Limb (tissue), 2 donors: ENCODE results near the gene AGTRAP.

Experiments
- DNase-seq, 2 donors: peaks; one replicate each; pipeline ENCODE4 v3.0.0-alpha.2; 2016; ENCODE audit errors: extremely low spot score in 2 of 2

The AGTRAP gene, protein sequence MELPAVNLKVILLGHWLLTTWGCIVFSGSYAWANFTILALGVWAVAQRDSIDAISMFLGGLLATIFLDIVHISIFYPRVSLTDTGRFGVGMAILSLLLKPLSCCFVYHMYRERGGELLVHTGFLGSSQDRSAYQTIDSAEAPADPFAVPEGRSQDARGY

DNA sequence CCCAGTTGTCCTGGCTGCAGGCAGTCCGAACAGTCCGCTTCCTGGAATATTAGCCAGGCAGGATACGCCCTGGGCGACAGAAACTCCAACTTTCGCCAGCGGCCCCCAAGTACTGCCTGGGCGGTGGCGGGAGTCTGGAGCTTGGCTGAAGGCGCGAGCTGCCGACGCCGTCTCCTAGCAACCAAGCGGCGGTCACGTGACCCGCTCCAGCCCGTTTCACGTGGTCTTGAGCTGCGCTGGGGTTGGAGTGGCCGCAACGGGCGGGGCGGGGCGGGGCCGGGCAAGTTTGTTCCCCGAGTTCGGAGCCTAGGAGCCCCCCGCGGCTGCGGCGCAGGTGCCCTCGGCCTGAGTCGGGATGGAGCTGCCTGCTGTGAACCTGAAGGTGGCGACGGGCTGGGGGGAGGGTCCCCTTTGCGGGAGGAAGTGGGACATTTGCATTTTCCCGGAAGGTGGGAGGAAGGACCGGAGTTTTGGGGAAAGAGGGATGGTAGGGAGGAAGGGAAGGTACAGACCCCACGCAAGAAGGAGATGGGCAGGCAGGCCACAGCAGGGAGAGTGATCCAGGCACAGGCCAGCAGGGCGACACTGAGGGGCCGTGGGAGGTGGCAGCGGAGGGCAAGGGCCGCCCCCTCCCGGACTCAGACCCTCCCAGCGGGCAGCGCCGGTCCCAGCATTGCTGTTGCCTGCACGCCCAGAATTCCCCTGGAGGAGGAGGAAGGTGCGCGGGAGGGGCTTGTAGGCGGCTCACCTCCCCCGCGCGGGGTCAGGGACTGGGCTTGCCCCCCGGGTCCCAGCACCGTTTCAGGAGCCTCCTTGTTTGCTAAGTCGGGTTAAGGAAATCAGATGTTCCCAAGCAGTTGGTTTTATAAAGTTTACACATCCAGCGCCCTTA lies at the start of gene AGTRAP:
TSS of gene AGTRAP (plus strand) at position 283 of the 892 bp plus-strand sequence. CDS start at position 356, 73 bp downstream.
- DNase-seq, result peak; percentile 94

DNA sequence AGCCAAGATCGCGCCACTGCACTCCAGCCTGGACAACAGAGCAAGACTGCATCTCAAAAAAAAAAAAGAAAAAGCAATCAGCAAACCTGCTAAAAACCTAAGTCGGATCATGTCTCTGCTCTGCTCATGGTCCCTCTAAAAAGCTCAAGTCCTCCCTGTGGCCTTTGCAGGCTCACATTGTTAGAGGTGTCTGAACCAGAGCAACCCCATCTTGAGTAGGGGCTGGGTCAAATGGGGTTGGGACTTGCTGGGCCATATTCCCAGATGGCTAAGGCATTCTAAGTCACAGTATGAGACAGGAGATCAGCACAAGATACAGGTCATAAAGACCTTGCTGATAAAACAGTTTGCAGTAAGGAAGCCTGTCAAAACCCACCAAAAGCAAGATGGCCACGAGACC lies 47.4 kb upstream of the AGTRAP start:
- DNase-seq, result no peak

DNA sequence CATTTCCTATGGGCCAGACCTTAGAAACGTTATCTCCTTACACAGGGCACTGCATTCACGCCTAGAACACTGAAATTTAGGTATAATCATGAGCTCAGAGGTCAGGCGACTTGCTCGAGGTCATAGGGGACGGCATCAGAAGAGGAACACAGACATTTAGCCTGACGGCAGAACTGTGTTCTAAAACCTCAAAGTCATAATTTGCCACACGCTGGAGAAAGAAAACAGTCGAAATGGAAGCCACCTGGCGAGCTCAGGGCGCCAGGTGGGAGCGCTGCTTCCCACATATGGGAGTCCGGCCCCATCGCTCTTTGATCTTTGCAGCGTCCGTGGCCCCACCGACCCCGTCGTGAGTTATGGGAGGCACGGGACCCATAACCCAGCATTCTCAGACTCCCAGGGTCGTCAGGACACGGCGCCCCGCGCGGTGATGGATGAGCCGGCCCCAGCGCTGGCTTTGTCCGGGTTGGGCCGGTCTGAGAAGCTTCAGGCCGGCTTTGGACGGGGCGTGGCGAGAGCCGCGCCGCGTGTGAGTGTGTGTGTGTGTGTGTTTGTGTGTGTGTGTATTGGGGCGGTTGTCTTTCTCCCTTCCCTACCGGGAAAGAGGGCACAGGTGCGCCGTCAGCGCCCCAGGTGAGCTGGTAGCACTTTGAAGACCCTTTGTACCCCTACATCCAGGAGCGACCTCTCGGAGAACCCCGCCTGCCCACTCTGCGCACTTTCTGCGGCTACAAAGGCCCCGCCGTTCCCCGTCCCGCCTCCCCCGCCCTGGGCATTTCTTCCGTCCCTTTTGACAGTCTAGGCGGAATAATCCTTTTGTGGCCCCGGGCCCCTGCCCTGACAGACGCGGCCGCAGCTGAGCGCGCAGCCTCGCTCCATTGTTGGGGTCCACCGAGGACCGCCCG lies 45.3 kb upstream of the AGTRAP start:
- peak in 1 of 2 donors; percentile 75 for DNase-seq

DNA sequence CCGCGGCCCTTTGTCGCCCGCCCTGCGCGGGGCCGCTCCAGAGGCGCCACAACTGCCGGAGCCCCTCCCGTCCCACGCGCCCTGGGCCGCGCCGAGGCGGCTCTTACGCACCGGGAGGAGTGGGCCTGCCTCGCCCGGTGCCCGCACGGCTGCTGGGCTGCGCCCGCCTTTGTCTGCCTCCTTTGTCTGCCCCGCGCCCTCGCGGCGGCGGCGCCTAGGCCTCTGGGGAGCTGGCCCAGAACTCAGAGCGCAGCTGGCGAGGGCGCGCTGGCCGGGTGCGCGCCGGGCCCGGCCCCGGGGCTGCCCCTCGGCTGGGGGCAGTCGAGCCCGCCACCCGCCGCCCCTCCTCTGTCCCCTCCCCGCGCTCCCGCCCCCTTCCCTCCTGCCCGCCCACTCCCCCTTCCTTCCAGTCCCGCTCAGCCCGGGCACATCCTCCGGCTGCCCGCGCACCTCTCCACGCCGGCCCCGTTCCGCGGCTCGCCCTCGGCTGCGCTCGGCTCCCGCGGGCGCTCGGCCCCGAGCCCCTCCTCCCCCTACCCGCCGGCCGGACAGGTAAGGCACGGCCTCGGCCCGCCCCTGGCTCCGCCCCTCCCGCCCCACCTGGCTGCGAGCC lies 44.5 kb upstream of the AGTRAP start, which contains the start of gene DRAXIN:
TSS of gene DRAXIN (plus strand) at position 409 of the 613 bp plus-strand sequence. CDS start 14,549 bp downstream, outside the sequence.
- DNase-seq, result peak in 1 of 2 donors; percentile 81

DNA sequence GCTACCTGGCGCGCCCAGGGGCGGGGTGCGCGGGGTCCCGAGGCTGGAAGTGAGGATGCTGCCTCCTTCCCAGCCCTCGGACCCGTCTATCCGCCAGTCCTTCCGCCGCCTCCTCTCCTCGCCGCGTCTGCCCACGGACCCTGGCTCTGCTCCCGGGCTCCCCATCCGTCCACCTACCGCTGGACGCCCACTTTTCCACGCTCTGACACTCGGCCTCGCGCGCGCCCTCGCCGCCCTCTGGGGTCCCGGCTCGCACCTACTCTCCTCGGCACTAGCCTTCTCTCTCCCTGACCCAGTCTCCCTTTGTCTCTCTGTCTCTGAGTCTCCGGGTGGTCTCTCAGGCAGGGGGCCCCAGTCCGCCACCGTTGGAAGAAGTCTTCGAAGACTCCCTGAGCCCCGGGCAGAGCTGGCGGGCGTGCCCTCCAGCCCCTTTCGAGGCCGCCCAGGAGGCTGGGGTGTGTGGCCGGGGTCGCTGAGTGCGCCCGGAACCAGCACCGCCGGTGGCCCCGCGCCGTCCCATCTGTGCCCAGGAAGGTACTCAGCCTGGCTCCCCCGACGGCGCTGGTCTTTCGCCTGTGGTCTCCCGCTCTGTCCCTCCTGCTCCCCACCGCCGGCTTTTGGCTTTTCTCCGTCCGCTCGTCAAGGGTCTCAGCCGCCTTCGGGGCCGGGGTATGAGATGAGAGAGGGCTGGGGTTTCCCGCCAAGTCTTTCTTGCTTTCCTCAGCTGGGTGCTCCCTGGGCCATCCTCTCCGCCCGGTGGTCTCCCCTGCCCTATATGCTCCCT lies 43.8 kb upstream of the AGTRAP start:
- DNase-seq, result no peak

DNA sequence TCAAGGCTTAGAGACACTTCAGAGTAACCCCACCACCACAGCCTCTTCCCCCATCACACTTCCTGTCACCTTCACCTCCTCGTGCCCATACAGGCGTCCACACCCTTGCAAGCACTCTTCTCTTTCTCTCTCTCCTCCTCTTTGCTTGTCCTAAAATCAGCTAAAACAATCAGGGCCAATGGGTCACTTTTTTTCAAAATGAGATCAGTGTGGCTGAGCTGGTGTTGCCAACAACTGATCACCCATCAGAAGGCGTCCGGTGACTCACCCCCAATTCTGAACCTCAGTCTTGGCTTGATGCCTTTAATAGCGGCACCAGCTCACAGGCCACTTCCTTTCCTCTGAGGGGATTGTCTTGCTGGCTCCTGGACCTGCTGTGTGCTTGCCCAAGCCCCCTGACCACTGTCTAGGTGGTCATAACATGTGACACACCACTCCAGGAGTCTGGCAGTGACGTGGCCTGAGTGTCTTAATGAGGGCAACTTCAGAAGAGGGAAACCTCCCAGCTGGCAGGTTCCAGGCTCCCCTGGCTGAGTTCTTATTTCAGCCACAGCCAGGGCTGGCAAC lies 42.8 kb upstream of the AGTRAP start:
- DNase-seq, result no peak

DNA sequence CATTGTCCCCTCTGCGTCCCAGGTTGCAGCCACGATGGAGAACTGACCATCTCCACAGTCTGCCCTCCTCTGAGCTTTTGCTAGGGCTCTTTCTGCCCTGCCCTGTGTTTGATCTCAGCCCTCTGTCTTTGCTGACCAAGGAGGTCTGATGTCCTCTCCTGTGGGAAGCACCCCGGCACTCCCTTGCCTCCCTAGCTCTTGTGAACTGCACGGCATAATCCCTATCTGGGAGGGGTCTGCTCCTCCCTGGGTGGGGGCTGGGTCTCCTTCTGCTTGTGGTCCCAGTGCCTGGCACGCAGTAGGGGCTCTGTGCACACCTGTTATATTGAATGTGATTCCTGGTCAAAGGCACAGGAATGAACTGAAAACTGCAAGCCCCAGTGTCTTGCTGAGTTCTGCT lies 42.0 kb upstream of the AGTRAP start:
- DNase-seq, result no peak

DNA sequence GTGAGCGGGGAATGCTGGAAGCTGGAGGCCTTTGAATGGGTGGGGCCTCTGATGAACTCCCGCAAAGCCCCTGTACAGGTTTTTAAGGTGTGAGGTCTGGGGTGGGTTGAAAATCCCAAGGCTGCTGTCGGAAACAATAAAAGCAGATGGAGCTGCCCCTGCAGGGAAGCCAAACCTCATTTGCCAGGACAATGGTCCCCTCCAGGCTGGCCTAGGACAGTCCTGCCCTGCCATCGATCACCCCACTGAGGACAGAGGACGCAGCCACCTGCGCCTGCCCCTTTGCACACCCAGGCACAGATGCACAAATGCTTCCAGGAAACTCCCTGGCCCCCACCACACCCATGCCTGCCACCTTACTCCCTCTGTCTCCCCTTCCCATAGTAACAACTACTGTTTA lies 40.1 kb upstream of the AGTRAP start:
- no peak for DNase-seq

DNA sequence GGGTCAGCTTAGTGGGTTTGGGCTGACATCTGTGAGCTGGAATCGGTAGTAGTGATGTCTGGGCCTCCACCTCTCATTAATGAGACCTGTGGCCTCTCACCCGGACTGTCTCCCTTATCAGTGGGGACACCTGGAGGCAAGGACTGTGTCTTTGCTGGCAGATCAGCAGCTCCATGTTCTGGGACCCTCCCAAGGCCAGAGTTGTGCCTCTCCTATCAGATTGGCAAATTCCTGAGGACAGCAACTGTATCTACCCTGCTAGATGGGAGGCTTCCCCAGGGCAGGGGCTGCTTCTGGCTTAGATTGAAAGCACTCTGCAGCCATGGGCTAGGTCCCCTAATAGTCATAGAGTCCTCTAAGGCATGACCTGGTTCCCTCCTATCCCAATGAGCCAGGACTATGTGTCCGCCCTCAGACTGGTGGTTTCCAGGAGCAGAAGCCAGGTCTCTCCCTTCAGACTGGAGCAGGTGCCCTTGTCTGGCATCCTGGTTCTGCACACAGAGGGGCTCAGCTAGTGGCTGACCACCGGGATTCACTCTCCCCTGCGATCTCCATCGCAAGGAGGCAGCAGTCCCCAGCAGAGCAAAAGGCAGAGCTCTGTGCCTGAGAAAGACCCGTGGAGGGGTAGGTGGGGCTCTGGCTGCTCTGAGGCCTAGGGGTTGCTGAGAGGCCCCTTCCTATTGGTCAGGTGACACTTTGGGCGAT lies 38.6 kb upstream of the AGTRAP start:
- DNase-seq, result no peak

DNA sequence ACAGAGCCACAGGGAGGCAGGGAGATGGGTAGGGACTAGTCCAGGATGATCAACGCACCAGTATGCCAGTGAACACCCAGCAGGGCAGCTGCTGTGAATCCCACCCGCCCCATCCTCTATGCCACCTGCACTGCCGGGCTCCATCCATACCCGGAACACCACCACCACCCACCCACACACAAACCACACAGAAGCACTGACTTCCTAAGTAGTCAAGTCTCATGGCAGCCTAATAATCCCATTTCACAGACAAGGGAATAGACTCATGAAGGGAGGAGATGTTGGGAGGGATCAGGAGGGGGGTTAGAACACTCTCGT lies 38.1 kb upstream of the AGTRAP start:
- no peak for DNase-seq

DNA sequence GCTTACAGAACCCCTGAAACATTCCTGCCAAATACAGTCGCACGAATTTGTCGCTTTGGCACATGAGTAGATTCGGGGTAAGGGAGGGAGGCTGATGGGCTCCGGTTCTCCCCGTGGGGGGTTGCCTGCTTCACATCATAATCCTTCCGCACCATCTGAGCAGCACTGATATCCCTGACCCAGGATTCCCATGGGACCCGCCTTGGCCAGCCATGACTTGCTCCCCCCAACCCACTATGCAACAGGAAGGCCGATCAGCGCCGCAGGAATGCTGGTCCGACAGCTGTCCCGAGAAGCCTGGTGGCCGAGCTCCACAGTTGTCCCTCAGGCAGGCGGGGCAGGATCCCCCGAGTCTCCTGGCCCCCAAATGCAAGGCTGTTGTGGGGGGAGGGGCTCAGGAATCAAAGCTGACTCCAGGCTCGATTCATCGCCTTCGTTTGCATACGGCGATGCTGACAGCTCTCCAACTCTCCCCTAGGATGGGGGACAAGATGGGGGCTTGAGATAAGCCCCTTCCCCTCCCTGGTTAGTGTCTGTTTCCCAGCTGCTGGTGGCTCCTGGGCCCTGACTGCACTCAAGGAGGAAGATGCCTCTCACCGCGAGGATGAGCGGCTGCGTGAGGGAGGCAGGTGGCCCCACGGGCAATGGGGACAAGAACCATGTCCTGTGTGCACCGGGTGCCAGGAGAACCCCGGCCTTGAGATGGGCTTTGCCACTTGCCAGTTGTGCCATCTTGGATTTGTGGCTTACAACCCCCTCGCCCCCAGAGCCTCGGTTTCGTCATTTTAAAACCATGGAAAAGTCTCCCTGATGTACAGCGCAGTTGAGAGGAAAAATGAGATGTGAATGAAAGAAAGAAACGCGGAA lies 35.1 kb upstream of the AGTRAP start:
- DNase-seq, result peak in 1 of 2 donors; percentile 68

DNA sequence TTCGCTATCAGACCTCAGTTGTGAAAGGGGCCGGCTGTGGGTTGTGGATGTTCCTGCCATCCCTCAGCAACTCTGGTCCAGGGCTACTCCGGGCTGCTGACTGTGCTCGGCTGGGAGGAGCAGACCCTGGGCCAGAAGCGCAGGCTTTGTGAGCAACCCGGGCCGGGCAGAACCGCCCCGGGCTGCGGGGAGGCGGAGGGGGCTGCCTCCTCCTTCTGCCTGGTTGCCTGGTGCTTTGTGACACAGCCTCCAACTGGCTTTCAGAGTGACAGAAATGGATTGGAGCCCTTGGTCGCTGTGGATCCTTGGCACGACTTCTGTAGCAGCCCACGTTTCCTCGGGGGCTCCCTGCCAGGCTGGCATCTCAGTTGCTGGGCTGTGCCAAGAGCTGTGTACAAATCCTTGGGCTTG lies 34.4 kb upstream of the AGTRAP start:
- peak in 1 of 2 donors; percentile 62 for DNase-seq

DNA sequence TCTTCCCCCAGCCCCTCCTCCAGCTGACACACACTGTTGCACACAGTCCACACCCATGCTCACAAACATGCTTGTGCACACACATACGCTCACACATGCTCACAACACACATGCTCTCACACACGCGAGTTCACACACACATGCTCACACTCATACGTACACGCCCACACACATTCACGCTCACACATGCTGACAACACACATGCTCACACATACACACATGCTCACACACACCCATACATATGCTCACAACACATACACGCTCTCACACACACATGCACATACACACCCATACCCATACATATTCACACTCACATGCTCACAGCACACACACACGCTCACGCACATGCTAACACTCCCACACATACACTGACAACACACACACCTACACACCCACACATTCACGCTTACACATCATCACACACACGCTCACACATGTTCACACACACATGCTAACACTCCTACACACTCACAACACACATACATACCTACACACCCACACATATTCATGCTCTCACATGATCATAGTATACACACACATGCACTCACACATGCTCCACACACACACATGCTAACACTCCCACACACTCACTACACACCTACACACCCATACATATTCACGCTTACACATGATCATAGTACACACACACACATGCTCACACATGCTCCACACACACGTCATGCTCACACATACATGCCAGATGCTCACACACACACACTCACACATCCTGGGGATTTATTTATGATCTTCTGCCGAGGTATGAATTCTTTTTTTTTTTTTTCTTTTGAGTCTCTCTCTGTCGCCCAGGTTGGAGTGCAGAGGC lies 33.7 kb upstream of the AGTRAP start:
- DNase-seq, result no peak

DNA sequence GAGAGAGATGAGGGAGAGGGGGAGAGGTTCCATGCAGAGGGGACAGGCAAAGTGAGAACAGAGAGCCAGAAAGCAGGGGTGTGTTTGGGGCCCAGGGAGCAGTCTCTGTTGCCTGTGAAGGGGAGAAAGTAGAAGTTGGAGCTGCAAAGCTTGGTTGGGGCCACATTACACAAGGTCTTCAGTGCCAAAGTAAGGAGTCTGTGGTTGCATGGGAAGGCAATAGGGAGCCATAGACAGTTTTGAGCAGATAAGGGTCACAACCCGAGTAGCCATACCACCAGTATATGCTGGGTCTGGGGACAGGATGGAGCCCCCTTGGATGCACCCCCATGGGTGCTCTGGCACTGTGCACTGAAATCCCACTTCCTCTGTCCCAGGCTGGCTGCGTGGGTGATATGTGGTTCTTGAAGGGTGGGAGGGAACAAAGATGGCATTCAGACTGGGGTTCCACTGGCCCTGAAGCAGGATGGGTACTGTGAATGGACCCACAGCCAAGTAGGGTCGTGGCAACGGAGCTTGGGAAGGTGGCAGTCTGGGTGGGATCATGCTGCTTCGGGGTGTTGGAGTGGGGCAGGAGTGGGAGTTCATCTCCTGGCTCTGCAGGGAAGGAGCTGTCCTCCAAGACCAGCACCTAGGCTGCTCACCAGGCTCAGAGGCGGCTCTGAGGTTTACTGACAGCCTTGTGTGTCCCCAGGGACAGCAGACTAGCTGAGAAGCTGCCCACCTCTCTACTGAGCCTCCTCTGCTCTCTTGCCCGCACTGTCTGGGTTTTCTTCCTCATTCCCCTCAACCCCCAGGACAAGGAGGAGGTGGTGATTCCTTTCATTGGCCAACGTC lies 32.4 kb upstream of the AGTRAP start:
- DNase-seq, result no peak

DNA sequence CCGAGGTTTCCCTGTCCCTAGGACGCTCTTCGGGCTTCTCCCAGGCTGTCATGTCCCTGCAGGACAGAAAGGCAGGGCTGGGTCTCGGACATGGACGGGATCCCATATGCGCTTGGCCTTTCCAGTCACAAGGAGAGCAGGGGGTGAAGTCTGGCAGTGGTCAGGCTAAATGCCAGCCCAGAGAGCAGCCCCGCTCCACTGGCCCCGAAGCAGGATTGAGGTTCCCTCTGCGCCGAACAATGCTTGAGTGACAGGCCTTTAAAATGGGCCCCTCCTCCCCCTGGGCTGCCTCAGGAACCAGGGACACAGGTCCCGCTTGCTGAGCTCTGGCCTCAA lies 31.8 kb upstream of the AGTRAP start:
- DNase-seq, result no peak

DNA sequence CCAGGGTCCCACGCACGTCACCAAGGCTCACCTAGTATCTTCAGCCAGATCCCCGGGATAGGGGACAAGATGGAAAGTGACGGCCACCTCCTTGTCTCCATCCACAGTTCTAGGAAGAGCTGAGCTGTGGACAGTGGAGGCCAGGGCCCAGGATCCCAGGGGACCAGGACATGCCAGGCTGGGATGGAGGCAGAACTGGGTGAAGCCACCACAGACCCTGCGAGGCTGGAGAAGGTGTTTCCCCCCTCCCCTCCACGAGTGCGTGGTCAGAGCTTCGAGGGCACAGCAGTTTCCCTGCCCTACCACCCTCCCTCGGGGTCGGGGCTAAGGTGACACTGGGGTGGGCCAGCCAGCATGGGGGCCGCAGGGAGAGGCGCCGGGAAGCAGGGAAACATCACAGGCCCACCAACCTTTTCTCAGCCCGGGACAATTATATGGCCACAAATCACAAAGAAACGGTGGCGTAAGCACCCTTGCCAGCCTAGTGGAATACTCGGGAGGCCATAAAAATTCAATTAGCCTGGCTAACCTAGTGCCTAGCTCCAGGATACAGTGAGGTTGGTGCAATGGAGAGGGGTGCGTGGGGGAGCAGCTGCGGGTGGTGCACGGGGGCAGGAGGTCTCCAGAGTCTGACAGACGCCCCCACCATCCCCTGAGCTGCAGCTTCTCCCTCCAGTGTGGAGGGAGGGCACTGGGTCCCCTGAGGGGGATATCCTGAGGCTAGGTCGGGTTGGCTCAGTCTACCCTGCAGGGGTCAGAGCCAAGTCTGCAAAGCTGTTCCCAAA lies 31.1 kb upstream of the AGTRAP start:
- no peak for DNase-seq
